ENCODE measurements around the gene SYT6.

Gene SYT6

GRCh38 chr1:114153261-114154145 is at the start of gene SYT6:
TSS of gene SYT6 (minus strand) at chr1:114153869. CDS start at chr1:114153772, 97 bp downstream.
- no peak for DNase-seq (ENCODE audit: low read depth)

DNA sequence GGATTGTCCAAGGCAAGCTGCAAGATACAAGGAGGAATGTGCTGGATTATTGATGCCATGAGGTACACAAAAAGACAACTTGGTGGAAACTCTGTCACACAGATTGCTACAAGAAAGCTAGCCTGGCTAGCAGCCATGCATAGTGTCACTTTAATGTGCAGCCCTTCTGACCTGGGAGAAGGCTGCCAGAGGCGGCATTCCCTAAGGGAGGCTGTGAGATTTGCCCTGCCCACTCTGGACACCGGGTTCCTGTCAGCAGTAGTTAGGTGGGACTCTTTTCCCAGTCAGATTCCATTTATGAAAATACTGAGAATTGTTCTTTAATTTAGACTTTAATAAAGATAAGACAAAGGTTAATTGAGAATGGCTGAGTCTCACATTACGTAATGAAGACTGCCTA is 47.8 kb upstream of the SYT6 start:
- DNase-seq (ENCODE audit: low read depth): no peak

DNA sequence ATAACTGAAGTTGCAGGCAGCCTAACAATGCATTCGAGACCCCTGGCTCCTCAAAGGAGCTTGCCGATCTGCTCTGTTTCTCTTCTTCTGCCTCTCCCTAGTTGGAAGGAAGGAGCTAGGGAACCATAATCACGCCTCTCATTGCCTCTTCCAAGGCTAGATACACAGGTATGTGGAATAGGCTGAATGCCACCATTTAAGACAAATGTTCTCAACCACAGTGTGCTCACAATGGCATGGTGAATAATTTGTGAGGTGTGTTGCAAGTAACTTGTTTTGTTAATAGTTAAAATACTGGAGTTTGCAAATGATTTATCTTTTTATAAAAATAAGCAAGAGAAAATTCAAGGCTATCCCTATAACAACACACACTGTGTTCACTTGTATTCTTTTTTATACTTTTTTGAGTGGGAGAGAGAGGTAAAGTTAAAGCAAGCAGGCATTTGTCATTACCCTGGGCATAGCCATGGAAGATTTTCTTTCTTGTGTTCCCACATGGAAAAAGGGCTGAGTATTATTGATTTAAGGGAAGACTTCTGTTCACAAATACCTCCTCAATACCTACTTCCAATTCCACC is 45.4 kb upstream of the SYT6 start:
- DNase-seq (ENCODE audit: low read depth): no peak

- DNase-seq (ENCODE audit: low read depth): no peak
These were observed 43.6 kb upstream of the SYT6 start for GRCh38 chr1:114196992-114197907.

GRCh38 chr1:114195819-114196218 is 42.1 kb upstream of the SYT6 start:
- DNase-seq (ENCODE audit: low read depth): no peak

GRCh38 chr1:114192328-114192727 is 38.7 kb upstream of the SYT6 start:
- no peak for DNase-seq (ENCODE audit: low read depth)

DNA sequence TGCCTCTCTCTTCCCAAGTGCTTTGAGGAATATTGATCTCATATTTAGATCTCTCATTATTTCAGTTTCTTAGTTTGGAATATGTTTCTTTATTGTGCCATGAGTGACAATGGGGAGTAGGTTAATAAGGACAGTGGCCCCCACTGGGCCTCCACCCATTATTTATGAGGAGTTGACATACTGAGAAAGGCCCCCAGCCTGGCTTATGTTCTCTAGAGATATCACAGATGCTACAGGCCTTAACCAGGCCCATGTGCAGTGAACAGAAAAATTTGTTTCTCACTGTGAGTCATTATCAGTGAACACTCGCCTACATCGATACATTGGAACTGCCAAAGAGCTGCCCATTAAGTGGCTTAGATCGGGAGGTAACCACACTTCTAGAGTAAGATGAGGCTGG is 35.7 kb upstream of the SYT6 start:
- no peak for DNase-seq (ENCODE audit: low read depth)

- no peak for DNase-seq (ENCODE audit: low read depth)
These were observed 27.7 kb upstream of the SYT6 start for GRCh38 chr1:114181356-114181755.

DNA sequence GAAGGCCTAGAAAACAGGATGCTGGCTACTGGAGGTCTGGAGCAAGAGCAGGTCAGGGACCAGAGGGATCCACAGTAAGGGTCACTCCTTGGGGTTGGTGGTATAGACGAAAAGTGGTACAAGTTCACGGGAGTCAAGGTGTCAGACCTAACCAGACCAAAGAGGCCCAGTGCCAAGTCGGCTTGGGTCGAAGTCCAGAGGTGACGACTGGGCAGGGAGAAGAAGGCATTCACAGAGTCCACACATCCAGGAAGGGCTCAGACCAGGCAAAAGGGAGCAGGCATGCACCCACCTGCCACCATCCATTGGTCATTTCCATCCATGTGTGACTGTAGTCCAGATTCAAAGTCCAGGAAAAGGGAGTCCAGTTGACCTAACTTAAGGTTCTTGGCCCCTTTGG is 27.1 kb upstream of the SYT6 start:
- no peak for DNase-seq (ENCODE audit: low read depth)

GRCh38 chr1:114178936-114179335 is 25.3 kb upstream of the SYT6 start:
- DNase-seq (ENCODE audit: low read depth): no peak

DNA sequence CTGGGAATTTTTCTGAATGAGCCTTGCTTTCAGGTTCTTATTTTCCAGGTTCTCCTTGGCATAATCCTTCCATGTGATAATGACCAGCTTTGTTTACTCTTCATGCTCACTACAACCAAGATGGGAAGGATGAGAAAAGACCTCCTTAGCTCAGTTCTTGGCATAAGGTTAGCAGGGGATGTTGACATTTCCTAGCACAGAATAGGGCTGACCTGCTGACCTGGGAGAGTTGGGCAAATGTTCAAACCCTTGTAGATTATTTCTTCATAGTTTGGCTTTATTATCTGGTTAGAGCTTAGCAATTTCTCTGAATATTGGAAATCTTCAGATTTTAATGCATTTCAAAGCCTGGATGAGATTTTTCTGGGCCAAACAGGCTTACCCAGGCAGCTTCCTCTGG is 23.6 kb upstream of the SYT6 start:
- DNase-seq (ENCODE audit: low read depth): no peak

DNA sequence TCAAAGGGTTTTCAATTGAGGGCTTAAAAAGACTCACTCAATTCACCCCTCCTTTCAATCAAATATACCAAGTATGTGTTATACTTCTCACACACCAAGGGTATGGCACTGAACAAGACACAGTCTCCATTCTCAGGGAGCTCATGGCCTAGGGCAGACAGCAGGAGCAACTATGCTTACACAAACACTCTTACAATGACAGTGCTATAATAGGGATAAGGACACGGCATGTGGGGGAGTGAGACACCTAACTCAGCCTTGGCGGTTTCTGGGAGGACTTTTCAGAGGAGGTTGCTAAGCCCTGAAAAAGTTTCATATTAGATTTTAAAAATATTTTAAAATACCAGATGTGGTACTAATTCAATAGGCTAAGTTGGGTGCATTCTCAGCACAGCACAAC is 22.7 kb upstream of the SYT6 start:
- DNase-seq (ENCODE audit: low read depth): no peak

DNA sequence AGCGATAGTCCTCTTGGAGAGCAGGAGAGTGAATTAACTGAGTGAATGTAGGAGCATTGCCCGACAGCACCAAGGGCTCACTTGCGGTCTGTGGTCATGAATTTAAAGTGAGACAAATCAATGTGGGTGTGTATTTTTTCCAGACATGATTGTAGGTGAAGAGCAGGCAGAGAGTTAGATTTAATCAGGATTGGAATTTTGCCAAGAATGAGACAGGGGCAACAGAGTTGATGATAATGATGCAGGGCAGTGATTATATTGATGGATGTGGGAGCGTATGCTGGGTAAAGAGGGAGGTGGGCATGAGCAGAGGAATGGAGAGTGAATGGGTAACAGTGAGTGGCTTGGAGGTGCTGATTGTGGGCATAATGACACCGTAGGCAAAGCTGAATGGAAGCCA is 20.0 kb upstream of the SYT6 start:
- no peak for DNase-seq (ENCODE audit: low read depth)

- DNase-seq (ENCODE audit: low read depth): no peak
These were observed 15.8 kb upstream of the SYT6 start for GRCh38 chr1:114169509-114169908.

- DNase-seq (ENCODE audit: low read depth): no peak
These were observed 13.6 kb upstream of the SYT6 start for GRCh38 chr1:114167226-114167625.

GRCh38 chr1:114164840-114165543 is 11.3 kb upstream of the SYT6 start:
- no peak for DNase-seq (ENCODE audit: low read depth)

DNA sequence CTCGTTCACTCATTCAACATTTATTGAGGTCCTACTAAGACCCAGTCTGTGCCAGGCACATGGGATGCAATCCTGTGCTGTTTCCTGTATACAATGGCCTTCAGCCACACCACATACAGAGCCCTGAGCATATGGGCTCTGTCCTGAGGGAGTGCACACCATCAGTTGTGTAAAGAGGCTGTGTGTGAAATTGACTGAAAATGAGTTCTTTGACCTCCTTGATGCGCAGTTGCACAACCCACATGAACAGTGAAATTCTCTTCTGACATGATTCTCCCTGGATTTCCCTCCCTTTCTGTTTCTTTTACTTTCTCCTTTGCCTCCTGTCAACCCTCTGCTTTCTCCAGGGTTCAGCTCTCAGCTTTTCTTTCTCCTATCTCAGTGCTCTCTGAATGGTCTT is 6.3 kb upstream of the SYT6 start:
- DNase-seq (ENCODE audit: low read depth): no peak

GRCh38 chr1:114157275-114157660 is 3.6 kb upstream of the SYT6 start:
- no peak for DNase-seq (ENCODE audit: low read depth)

DNA sequence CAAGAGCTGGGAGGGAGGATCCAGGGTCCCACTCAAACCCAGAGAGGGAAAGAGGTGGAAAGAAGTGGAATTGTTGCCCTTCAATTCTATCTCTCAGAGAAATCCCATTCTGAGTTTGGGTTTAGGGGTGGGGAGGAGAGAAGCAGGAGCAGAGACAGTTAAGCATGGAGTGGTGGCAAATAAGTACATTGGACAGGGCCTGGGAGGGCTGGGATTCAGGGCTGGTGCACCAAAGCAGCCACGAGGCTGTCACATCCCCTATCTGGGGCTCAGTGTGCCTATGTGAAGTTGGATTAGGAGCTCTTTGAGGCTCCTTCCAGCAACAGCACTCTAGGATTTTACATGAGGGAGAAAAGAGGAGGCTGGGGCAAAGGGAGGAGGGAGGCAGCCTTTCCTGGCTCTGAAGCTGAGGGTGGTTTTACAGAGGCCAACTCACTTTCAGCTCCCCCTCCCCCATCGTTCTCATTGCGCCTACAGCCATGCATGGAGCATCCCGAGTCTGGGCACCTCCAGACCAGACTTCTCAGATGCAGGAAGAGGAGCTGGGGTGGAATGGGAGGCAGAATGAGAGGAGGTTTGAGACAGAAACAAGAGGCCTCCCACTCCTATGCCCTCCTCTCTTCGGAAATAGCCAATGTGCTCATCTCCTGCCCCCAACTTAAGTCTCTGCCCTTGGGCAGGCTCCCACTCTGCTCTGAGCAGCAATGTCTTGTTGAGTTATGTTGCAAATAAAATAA is 3.0 kb upstream of the SYT6 start:
- DNase-seq (ENCODE audit: low read depth): no peak

GRCh38 chr1:114155706-114156105 is 2.0 kb upstream of the SYT6 start:
- DNase-seq (ENCODE audit: low read depth): no peak

DNA sequence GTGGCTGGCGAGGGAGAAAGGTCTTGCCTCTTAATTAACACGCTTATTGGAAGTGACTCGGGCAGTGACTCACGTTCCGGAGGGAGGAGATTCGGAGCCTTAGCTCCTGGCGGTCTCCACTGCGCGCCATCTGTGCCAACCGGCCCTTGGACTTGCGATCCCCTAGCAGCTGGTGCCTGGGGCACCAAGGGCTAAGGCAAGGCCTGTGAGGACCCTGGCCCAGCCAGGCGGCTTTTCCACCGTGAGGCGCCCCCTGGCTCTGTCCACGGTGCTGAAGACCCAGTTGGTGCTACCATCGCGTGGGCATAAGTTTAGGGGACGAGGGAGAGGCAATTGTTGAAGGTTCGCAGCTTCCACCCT is 1.3 kb upstream of the SYT6 start:
- DNase-seq (ENCODE audit: low read depth): no peak

All from stimulated activated CD8-positive, alpha-beta memory T cell treated with anti-CD3 and anti-CD28 coated beads, Interleukin-15, amount 100 ng/mL, for 24 hours (primary cell).